Activated T-cell treated with anti-CD3 and anti-CD28 coated beads, Interleukin-2, amount 50 U/mL, for 4 hours (primary cell): ENCODE data around the gene ATP5F1D. TPM values are rescaled to one million over a fixed set of nuclear protein-coding genes. Genes with fewer than 3 reads are reported as not detected.
"Not testable (repeated sequence)": the region's sequence is repeated elsewhere in the genome, so short reads cannot be mapped to it uniquely, and the experiment has no call there.

ENCODE experiments used
- ATAC-seq, 2 donors: fragments of 200-7000 bp; cut with Tn5 transposase; one replicate each; pipeline ENCODE4 v1.10.0; 2021
- DNase-seq: peaks from one replicate; pipeline ENCODE4 v3.0.0-alpha.2; 2020
- H3K27me3 Mint-ChIP-seq: one replicate; pipeline ENCODE4 v1.8.0; 2021; ENCODE audit warnings: low read depth, mixed read lengths
- H3K36me3 Mint-ChIP-seq: one replicate; pipeline ENCODE4 v1.8.0; 2022; ENCODE audit warnings: mixed read lengths; ENCODE audit not compliant: insufficient read depth
- H3K4me1 Mint-ChIP-seq: one replicate; pipeline ENCODE4 v1.8.0; 2021; ENCODE audit warnings: low read depth, mixed read lengths
- H3K4me3 Mint-ChIP-seq: one replicate; pipeline ENCODE4 v1.8.0; 2021; ENCODE audit warnings: mild to moderate bottlenecking, moderate library complexity, mixed read lengths
- H3K9me3 Mint-ChIP-seq: one replicate; pipeline ENCODE4 v1.8.0; 2021; ENCODE audit warnings: mixed read lengths
- total RNA-seq, 3 donors: library from RNA; stranded (reverse); gene quantifications; one replicate each; pipeline ENCODE4 v1.2.1, GENCODE V29; 2021

Gene ATP5F1D
- total RNA-seq = 100 to 1,000 TPM; 259 to 434 (median 312) TPM

GRCh38 chr19:1241417-1242095, at the start of gene ATP5F1D:
ATP5F1D (plus strand) TSS chr19:1241751; CDS start chr19:1241851, 100 bp downstream.
- H3K36me3 Mint-ChIP-seq = no peaks in the 10 kb centered on the region
- H3K27me3 Mint-ChIP-seq = peaks cover 7% of the 10 kb centered on the region
- peak; percentile 72 to 74 for ATAC-seq
- no peaks in the 10 kb centered on the region for H3K9me3 Mint-ChIP-seq
- H3K4me1 Mint-ChIP-seq = peaks cover 39% of the 10 kb centered on the region
- peak within 1 kb of the TSS; percentile 88 for H3K4me3 Mint-ChIP-seq
- DNase-seq = peak; percentile 94

- no peaks in the 10 kb centered on the region for H3K9me3 Mint-ChIP-seq
- H3K4me3 Mint-ChIP-seq = no peak overlapping the region
- no peaks in the 10 kb centered on the region for H3K27me3 Mint-ChIP-seq
- peaks cover 14% of the 10 kb centered on the region for H3K4me1 Mint-ChIP-seq
- ATAC-seq = no peak
- no peaks in the 10 kb centered on the region for H3K36me3 Mint-ChIP-seq
- DNase-seq = no peak
These were observed 42.0 kb upstream of the ATP5F1D start for GRCh38 chr19:1199531-1199930.

GRCh38 chr19:1200614-1201013, 40.9 kb upstream of the ATP5F1D start:
- not testable (repeated sequence) for ATAC-seq, H3K36me3 Mint-ChIP-seq, H3K27me3 Mint-ChIP-seq, H3K4me3 Mint-ChIP-seq, DNase-seq, H3K9me3 Mint-ChIP-seq
- peaks cover 15% of the 10 kb centered on the region for H3K4me1 Mint-ChIP-seq

- Mint-ChIP-seq H3K9me3 (no peaks in the 10 kb centered on the region), H3K4me1 (peaks cover 32% of the 10 kb centered on the region), H3K4me3 (peak within 1 kb of the TSS; percentile 90), H3K27me3 (no peaks in the 10 kb centered on the region), H3K36me3 (peaks cover 2% of the 10 kb centered on the region)
- DNase-seq = peak; percentile 99
- ATAC-seq = peak; percentile 95 to 96
These were observed 36.1 kb upstream of the ATP5F1D start, which contains the start of gene STK11 for GRCh38 chr19:1205114-1206099. STK11 (plus strand) TSS chr19:1205778; CDS start chr19:1206914, 1,136 bp downstream.

GRCh38 chr19:1206150-1206863, 35.2 kb upstream of the ATP5F1D start:
- ATAC-seq (no peak), DNase-seq (no peak)
- peaks cover 2% of the 10 kb centered on the region for H3K36me3 Mint-ChIP-seq
- H3K4me1 Mint-ChIP-seq = peaks cover 35% of the 10 kb centered on the region
- H3K4me3 Mint-ChIP-seq = peak overlapping the region; percentile 90
- H3K27me3 Mint-ChIP-seq = no peaks in the 10 kb centered on the region
- H3K9me3 Mint-ChIP-seq = no peaks in the 10 kb centered on the region

GRCh38 chr19:1206864-1207450, 34.6 kb upstream of the ATP5F1D start:
- ATAC-seq = no peak
- no peaks in the 10 kb centered on the region for H3K9me3 Mint-ChIP-seq
- peak overlapping the region; percentile 90 for H3K4me3 Mint-ChIP-seq

GRCh38 chr19:1208830-1209229, 32.7 kb upstream of the ATP5F1D start:
- ATAC-seq, H3K27me3 Mint-ChIP-seq, DNase-seq, H3K4me3 Mint-ChIP-seq, H3K9me3 Mint-ChIP-seq: not testable (repeated sequence)
- peaks cover 12% of the 10 kb centered on the region for H3K36me3 Mint-ChIP-seq
- H3K4me1 Mint-ChIP-seq = peaks cover 39% of the 10 kb centered on the region

More at GRCh38 chr19:1206864-1207450, 34.6 kb upstream of the ATP5F1D start:
- Mint-ChIP-seq H3K4me1 (peaks cover 40% of the 10 kb centered on the region), H3K27me3 (no peaks in the 10 kb centered on the region), H3K36me3 (peaks cover 6% of the 10 kb centered on the region)
- DNase-seq = no peak

- Mint-ChIP-seq H3K36me3 (peaks cover 13% of the 10 kb centered on the region), H3K4me1 (peaks cover 38% of the 10 kb centered on the region), H3K27me3 (no peaks in the 10 kb centered on the region), H3K4me3 (peak overlapping the region; percentile 54), H3K9me3 (no peaks in the 10 kb centered on the region)
- no peak for ATAC-seq
- DNase-seq = no peak
These were observed 31.4 kb upstream of the ATP5F1D start for GRCh38 chr19:1210227-1210538.

GRCh38 chr19:1211494-1212234, 29.9 kb upstream of the ATP5F1D start:
- no peaks in the 10 kb centered on the region for H3K9me3 Mint-ChIP-seq
- H3K4me1 Mint-ChIP-seq = peaks cover 38% of the 10 kb centered on the region
- H3K36me3 Mint-ChIP-seq = peaks cover 13% of the 10 kb centered on the region
- ATAC-seq (no peak), DNase-seq (no peak)
- H3K27me3 Mint-ChIP-seq = no peaks in the 10 kb centered on the region
- no peak overlapping the region for H3K4me3 Mint-ChIP-seq

- Mint-ChIP-seq H3K36me3 (peaks cover 13% of the 10 kb centered on the region), H3K27me3 (no peaks in the 10 kb centered on the region), H3K4me1 (peaks cover 32% of the 10 kb centered on the region), H3K9me3 (no peaks in the 10 kb centered on the region), H3K4me3 (peak overlapping the region; percentile 76)
- DNase-seq (peak; percentile 21), ATAC-seq (peak; percentile 82 to 83)
These were observed 27.9 kb upstream of the ATP5F1D start for GRCh38 chr19:1213391-1214286.

GRCh38 chr19:1214299-1214861, 27.2 kb upstream of the ATP5F1D start:
- ATAC-seq = no peak
- DNase-seq = no peak
- Mint-ChIP-seq H3K9me3 (no peaks in the 10 kb centered on the region), H3K4me1 (peaks cover 30% of the 10 kb centered on the region), H3K4me3 (peak overlapping the region; percentile 76), H3K36me3 (peaks cover 13% of the 10 kb centered on the region), H3K27me3 (no peaks in the 10 kb centered on the region)

- Mint-ChIP-seq H3K4me1 (peaks cover 25% of the 10 kb centered on the region), H3K9me3 (no peaks in the 10 kb centered on the region), H3K4me3 (no peak overlapping the region), H3K27me3 (no peaks in the 10 kb centered on the region), H3K36me3 (peaks cover 11% of the 10 kb centered on the region)
- ATAC-seq = no peak
- DNase-seq = no peak
These were observed 26.5 kb upstream of the ATP5F1D start for GRCh38 chr19:1214862-1215731.
